HG03575 (cell line): Measurements from ENCODE around the gene PCDH15.

Source experiments
- ATAC-seq: cut with Tn5 transposase; IDR thresholded peaks from one replicate; pipeline ENCODE4 v1.9.1; 2021; ENCODE audit not compliant: unreplicated experiment, insufficient number of reproducible peaks, low FRiP score; ENCODE audit errors: extremely low read depth

Gene PCDH15

DNA sequence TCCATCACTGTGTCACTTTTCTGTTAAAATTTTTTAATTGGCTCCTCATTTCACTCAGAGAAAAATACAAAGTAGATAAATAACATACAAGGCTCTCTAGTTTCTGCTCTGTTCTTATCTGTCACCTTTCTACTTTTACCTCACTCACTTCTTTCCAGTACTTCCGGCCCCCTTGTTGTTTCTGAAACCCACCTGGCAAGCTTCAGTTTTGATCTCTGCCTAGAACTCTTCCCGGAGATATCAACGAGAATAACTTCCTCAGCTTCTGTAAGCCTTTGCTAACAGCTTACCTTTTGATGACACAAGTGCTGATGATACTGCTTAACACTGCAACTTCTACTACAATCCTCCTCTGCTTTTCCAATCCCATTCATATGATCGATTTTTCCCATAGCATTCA is 566.2 kb downstream of the PCDH15 start:
- no peak for ATAC-seq

DNA sequence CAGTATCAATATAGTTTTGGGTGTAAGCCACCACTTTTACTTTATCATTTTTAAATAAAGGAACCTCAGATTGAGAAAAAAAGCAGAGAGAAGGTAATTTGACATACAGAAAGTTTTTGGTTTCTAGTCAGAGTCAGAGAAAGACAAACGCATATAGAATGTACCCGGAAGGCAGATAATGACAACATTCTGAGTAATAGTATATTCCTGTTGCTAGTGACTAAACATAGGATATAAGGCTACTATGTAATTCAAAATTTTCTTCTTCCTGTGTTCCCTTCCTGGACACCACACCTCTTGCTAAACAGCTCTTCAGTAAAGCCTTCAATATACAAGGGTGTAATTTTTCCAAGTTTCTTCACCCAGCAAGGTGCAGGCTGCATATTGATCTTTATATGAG is 597.6 kb downstream of the PCDH15 start:
- no peak for ATAC-seq

DNA sequence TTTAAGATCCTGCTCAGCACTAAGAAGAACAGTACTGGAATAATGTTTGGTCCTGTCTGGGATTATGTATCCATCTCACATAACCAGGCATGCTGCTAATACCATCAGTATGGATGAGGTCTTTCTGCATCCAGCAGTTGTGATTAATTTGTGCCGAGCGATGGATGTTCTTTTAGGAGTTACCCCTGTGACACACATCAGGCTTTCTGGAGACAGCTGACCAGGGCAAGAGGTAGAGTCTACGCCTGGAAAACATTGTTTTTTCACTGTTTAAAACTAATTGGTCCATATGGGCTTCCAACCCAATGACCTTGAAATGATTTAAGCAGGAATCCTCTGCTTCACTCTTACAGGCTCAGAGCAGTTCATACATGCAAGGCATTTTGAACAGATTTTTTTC is 603.0 kb downstream of the PCDH15 start:
- ATAC-seq = no peak

DNA sequence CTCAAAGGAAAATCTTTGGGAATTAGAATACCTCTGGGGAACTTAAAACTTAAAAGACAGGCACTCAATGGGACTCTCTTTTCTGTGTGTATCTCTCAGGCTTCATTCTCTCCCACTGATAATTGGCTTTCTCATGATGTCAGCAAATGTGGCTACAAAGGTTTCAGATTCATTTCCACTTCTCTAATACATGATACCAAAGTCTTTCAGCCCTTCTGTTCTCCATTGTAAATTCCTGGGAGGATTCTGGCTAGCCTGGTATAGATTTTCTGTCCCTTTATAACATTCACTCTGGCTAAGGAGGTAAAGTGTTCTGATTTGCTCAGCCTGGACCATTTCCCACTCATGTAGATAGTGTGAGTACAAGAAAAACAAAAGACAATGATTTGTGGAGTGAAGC is 606.2 kb downstream of the PCDH15 start:
- ATAC-seq = no peak

DNA sequence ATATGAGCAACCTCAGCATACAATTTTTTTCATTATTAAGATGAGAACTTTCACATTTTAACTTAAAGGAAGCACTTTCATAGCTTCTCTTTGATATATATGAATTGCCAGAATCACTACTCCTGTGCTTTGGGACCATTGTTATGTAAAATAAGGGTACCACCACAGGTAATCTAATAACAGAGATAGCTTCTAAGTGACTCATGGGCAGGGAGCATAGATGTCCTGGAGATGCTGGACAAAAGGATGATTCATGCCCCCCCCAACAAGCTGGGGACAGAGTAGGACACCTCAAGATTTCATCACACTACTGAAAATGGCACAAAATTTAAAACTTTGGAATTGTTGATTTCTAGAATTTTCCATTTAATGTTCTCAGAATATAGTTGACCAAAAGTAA is 641.1 kb downstream of the PCDH15 start:
- ATAC-seq = no peak

DNA sequence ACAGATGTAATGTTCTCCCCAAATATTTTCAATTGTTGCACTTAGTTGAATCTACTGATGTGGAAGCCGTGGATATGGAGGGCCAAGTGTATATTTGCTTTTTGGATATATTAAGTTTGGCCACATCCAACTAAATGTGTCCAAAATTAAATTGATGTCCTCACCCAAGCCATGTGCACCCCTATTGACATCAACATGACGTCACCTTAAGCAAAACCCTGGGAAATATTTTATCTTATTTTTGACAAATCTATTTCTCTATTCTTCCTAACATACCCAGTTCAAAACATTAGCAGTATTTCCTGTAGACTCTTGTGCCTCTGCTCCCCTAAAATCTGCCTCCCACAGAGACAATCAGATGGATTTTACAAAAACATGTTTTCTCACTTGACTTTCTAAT is 652.5 kb downstream of the PCDH15 start:
- no peak for ATAC-seq

DNA sequence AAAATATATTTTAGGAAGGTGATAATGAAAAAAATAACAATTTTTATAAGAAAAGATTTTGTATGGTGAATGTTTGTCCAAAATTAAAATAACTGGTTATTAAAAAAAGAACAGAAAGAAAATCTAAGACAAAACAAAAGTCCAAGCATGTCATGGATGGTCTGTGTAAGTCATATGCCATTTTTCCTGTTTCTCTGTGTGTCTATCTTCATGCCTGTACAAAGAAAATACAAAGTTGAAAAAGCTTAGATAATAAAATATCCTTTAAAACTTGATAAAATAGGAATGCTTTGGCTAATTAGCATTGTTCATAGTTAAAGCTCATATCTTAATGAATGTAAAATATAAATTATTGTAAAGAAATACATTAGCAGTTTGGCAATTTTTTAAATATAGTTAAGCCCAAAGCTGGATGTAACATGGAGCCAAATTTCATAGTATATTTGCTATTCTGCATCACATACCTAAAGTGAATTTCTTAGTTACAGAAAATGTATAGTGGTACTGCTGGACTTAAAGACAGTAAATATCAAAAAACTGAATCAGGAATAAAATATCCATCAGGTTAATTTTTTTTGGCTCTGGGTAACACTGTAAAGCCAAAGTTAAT is 661.1 kb downstream of the PCDH15 start:
- no peak for ATAC-seq

DNA sequence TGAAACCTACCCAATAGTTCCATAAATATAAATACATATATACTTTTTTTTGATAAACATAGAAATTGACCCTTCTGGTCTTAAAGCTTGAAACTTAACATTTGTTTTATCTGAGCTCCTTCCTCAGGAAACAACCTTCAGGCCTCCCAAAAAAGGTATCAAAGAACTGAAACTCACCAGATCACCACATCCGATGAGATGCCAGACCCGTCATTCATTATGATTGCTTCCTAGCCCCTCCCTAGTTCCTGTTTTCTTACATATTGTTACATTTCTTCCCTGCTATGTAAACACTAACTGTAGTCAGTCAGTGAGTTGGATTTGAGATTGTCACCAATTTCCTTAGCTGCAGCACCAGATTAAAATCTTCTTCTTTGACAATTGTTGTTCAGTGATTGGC is 663.6 kb downstream of the PCDH15 start:
- ATAC-seq = no peak

DNA sequence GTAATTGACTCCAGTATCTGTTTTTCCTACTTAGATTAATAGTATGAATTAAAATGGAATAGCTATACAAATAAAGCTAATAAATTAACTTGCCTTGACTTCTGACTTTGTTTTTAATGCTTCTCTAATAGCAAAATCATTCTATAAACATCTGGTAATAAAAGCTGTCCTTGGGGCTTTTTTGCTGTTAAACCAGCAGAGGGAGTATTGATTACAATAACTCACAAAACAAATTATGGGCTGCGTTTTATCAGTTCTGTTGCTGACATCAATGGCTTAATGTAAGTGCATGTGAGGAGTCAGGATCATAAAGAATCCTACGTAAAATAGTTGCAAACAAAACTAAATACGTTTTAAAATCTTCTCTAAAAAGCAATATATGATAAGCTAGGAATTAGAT is 667.8 kb downstream of the PCDH15 start:
- ATAC-seq = no peak

DNA sequence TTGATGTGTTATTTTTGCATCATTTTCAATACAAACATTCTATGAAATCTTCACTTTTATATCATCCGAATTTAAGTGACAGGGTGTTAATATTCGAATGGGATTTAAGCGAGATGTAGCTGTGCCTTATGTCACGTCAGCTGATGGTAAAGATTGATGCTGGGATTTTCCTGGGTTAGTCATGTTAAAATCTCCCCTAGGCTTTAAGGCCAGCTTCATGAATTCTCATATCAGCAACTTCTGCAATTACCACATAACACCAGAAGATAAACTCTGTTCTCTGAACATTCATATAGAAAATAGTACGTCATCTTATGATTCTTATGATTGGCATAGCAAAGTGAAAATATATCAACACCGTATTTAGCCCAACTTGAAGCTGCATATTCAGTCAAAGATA is 669.2 kb downstream of the PCDH15 start:
- ATAC-seq = no peak

DNA sequence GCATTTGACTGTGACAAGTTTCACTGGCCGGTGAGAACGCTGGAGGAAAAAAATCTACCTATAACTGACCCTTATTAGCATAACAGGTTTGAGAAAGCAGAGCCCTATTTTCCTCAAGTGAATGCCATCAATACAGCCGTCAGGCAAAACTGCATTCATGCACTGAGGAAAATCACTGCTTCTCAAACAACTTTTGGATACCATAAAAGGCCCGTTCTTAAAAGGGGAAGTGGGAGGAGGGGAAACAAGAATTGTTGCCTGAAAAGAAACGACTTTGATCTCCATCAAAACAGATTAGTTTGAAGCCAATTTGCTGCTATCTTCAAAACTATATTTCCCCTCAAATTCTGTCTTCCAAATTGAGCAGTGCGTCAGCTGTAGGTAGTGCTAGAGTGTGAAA is 670.6 kb downstream of the PCDH15 start:
- ATAC-seq = no peak

DNA sequence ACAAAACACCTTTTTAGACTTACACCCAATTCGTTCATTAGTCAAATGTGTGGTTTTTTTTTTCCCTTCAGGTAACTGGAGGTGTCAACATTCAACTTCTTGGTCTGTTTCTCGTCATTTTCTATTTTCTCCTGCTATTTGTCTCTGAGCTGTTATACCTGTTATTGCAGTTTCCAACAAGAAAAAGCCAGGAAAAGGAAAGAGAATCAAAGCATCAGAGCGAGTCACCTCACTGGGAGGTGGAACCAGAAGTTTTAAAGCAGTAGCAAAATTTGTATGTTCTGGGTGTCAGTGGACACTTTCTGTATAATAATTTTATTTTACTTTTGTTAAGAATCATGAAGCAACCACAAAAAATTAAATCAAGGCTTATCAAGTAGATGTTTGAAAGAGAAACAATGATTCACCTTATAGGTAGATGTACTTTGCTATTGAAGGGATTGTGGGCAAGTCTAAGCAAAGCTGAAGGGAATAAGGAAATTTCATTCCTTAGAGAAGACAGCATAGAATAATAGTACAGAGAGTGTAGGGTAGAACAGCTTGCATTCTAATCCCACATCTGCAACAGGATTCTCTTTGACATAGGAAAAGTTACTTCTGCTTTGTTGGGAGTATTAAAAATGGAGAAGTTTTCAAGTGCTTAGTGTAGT is 675.8 kb downstream of the PCDH15 start:
- ATAC-seq = no peak

DNA sequence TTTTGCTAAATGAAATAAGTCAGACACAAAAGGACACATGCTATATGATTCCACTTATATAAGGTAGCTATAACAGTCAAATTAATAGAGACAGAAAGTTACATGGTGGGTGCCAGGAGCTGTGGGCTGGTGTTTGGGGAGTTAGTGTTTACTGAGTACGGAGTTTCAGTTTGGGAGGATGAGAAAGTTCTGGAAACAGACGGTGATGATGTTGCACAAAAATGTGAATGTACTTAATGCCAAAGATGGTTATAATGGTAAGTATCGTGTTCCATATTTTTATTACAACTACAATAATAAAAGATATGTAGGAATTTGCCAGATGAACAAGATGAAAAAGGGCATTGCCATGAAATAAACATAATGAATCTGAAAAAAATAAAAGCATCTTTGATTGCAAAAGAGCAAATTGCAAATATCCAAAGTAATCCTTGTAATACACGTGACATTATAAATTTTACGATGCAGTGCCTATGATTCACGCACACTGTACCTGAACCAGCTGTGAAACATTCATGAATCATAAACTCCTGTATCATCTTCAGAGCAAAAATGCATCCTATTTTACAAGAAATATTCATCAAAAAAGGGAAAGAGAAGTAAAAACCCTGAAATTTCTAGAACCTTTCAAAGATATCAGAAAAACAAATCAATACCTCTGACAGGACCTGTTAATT is 676.7 kb downstream of the PCDH15 start:
- no peak for ATAC-seq

DNA sequence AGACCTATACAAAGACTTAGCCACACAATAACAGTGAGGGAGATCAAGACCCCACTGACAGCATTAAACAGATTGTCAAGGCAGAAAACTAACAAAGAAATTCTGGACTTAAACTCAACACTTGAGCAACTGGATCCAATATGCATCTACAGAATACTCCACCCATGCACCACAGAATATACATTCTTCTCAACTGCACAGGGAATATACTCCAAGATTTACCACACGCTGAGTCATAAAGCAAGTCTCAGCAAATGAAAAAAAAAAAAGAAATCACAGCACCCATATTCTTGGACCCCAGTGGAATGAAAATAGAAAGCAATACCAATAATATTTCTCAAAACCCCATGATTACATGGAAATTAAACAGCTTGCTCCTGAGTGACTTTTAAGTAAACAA is 680.2 kb downstream of the PCDH15 start:
- no peak for ATAC-seq

DNA sequence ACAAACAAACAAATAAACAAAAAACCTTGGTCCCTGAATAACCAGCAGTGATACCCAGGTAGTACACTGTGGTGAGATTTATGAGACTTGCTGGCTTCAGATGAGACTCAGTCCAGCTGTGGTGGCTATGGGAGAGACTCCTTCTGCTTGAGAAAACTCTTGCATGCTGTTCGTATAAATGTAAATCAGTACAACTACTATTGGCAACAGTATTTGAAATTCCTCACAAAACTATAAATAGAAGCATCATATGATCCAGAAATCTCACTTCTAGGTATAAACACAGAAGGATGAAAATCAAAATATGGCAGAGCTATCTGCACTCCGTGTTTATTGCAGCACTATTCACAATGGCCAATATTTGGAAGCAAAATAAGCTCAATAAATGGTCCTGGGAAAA is 692.1 kb downstream of the PCDH15 start:
- no peak for ATAC-seq

DNA sequence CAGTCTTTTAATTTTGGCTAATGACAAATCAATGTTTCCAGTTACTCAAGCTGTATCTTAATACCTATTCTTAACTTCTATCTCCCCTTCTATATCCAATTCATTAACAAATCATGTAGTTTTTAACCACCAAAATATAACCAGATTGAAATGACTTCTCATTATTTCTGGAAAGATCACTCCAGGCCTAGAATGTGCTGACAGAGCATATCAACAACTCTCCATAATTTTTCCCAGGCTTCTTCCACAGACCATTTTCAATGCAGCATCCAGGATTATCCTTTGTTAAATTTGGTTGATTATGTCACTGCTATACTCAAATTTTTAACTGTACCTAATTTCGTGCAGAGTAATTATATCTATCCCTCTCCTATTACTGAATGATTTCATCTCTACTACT is 704.1 kb downstream of the PCDH15 start:
- ATAC-seq = no peak

DNA sequence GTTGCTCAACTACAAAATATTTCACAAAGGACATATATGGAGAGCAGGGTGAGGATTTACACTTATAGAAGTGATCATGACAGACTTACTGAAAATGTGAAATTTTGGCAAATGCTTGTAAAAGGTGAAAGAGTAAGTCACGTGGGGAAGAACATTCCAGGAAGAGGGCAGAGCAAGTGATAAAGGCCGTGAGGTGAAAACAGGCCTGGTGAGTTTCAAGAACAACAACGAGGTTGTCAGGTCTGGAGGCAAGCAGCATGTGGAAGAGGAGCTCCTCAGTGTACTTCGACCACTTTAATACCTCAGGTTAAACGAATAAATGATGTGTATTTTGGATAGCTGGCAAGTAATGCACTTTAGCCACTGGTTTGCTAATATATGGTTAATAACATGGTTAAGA is 706.7 kb downstream of the PCDH15 start:
- ATAC-seq = no peak

DNA sequence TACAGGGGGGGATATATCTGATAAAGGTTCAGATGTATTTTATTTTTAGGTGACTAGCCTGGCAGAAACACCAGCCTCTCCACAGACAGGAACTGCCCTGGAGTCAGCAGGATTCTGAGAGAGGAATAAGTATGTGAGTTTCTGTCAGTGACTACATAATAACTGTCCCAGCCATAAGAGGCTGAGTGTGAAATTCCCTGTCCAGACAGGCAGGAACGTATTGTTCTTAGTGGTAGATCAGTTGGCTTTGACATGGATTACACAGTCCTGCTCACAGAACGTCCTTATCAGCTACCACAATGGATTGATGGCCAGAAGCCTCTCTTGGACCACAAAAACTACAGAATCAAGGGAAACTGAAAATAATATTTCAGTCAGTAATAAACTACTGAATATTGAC is 709.8 kb downstream of the PCDH15 start:
- no peak for ATAC-seq

DNA sequence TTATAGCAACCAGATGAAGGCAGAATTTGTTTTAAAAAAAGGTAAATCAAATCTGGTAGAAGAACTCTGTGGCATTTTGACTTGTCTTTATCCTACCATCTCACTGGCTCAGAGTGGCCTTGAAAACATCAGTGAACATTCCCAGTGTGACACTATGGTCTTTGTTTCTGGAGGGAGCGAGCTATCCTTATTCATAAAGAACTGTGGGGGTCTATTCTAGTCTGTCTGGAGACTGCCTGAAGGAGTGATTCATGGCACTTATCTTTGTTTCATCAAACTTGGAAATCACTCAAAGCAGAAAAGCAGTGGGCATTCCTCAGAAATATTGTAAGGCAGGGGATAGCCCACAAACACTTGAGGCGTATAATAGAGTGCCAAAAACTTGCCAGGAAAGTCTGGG is 719.1 kb downstream of the PCDH15 start:
- ATAC-seq = no peak

DNA sequence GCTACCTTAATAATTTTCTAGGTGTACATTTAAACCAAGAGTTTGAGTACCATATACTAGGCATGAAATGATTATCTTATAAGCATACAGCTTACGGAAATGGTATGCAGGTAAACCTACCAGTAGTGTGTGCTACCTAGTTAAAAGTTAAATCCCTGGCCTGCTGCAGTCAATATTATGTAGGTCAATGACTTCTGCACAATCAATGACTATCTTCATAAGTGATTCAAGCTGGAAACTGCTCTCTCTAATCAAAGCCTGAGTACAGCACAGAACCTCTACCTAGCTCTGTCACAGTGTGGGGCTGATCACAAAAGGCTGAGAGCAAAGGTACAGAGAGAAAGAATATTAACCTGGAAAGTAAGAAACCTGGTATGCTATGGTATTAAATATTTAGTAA is 733.7 kb downstream of the PCDH15 start:
- ATAC-seq = no peak

DNA sequence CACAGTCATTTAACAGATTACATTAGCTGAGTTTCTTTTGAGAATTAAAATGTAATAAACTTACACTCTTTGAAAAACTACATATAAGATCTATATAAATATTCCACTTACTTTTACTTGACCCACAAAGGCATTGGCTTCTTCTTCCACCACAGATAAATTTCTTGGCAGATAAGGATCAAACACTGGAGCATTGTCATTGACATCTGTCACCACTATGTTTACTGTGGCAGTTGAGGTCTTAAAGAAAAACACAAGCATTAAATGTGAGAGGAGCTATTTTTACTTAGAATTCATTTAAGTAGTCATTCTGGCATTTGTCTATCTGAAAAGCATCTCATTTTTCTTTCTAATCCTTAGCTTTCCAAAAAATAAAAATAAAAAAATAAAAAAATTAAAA is 734.4 kb downstream of the PCDH15 start:
- ATAC-seq = no peak
